ENCODE measurements around the gene ATP5IF1. TPM values are rescaled to one million over a fixed set of nuclear protein-coding genes. Genes with fewer than 3 reads are reported as not detected.

Gene ATP5IF1
- total RNA-seq, 2 donors from 2014 or later: 75.6 to 83.7 TPM

DNA sequence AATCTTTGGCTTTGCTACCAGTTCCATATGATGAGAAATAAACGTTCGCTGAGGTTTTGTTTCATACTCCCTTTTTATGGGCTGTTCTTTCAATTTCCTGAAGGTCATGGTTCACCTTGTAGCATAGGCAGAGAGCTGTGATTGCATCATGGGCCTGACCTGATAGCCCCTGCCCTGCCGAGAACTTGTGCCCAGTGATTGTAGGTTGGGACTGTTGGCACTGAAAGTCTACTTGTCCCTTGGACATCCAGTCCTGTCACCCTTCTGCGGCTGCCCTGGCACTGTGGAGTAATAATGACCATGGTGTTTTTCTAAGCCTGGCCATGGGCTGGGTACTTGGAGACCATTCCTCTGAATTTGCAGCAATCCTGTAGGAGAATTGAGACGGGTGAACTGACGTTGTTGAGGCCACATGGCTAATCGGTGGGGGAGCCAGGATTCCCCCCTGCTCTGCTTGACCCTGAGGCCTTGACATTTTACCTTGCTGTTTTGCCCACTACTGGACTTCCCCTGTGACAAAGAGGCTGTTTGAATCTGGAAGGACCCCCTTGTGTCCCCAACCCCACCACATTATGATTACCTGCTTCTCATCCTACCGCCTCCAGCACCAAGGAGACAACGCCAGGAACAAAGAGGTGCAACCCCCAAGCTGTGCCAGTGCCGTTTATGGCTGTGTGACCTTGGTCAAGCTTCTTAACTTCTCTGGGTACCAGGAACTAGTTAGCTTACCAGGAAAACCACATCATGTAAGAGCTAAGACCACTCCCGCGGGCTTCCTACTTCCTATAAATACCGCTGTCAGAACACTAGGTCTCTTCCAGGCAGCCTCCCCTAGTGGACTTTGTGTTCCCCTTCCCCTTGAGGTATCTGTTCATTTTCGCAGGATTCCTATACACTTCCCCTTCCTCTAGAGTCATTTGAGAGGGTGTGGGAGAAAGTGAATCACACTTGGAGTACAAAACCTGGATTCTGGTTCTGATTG, 46.8 kb downstream of the ATP5IF1 start:
- peak overlapping the region; percentile 41 for H3K27ac Mint-ChIP-seq
- no peak overlapping the region for H3K4me3 Mint-ChIP-seq
- ATAC-seq (no peak), DNase-seq (no peak)
- H3K4me1 Mint-ChIP-seq: peaks cover 10% of the 10 kb centered on the region
- H3K27me3 Mint-ChIP-seq: no peaks in the 10 kb centered on the region
- H3K9me3 ChIP-seq (ENCODE audit: control insufficient read depth, low read length, poor library complexity, severe bottlenecking): no peaks in the 10 kb centered on the region
- H3K36me3 Mint-ChIP-seq (ENCODE audit: low read depth): peaks cover 3% of the 10 kb centered on the region

DNA sequence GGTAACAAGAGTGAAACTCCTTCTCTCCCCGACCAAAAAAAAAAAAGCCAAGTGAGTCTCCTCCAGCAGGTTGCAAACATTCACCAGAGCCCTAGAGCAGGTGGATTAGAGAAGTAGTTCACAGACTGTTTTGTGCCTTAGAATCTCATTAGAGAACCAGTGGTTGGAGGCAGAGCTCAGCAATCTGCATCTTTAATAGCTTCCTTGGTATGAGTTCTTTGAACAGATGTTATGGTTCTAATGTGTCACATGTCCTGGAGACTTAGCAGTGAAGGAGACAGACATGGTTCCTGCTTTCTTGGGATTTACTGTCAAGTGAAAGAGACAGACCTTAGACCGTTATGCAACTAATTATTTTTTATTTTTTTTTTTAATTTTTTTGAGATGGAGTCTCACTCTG, 50.2 kb downstream of the ATP5IF1 start:
- no peak overlapping the region for H3K4me3 Mint-ChIP-seq
- H3K9me3 ChIP-seq (ENCODE audit: control insufficient read depth, low read length, poor library complexity, severe bottlenecking): no peaks in the 10 kb centered on the region
- no peak for DNase-seq
- ATAC-seq: no peak
- no peaks in the 10 kb centered on the region for H3K36me3 Mint-ChIP-seq (ENCODE audit: low read depth)
- H3K27ac Mint-ChIP-seq: no peak overlapping the region
- H3K27me3 Mint-ChIP-seq: no peaks in the 10 kb centered on the region
- H3K4me1 Mint-ChIP-seq: peaks cover 5% of the 10 kb centered on the region

Other genes starting within 250 kb of the ATP5IF1 start
- gene EYA3, start 147.5 kb upstream of the ATP5IF1 start, total RNA-seq: 10 to 100 TPM; 12.5 to 13.8 TPM
- 1 to 10 TPM; 2.4 to 2.9 TPM for gene PTAFR, start 59.4 kb upstream of the ATP5IF1 start, total RNA-seq
- gene DNAJC8, start 3.1 kb upstream of the ATP5IF1 start, total RNA-seq: 10 to 100 TPM; 52.1 to 58.4 TPM
- gene SESN2, start 23.4 kb downstream of the ATP5IF1 start, total RNA-seq: 10 to 100 TPM; 16.6 to 35.3 TPM
- 1 to 10 TPM; 4.6 to 4.7 TPM for gene MED18, start 92.9 kb downstream of the ATP5IF1 start, total RNA-seq
- 10 to 100 TPM; 20.9 to 23.9 TPM for gene PHACTR4, start 133.6 kb downstream of the ATP5IF1 start, total RNA-seq